NCI-H1417 (cell line): ENCODE data around the gene TNS4.

Experiments used
- DNase-seq, 3 experiments: peaks; one replicate each; lab custom pipeline; 2025; lab: John Stamatoyannopoulos, UW

Gene TNS4

GRCh38 chr17:40433551-40434415 is 67.6 kb downstream of the TNS4 start:
- peak in 1 of 3 experiments; percentile 18 for DNase-seq

- DNase-seq = no peak
These were observed 68.4 kb downstream of the TNS4 start for GRCh38 chr17:40432864-40433528.

- DNase-seq = no peak
These were observed 70.2 kb downstream of the TNS4 start for GRCh38 chr17:40431231-40431602.

- DNase-seq = no peak
These were observed 70.9 kb downstream of the TNS4 start for GRCh38 chr17:40430272-40431230.

- DNase-seq = no peak
These were observed 74.4 kb downstream of the TNS4 start for GRCh38 chr17:40427002-40427491.
